ENCODE measurements around the gene XXYLT1.
A peak's percentile ranks its signal among the peaks of the same experiment; 100 is the strongest.

Gene XXYLT1

GRCh38 chr3:195195321-195196209, 75.4 kb downstream of the XXYLT1 start:
- Histone ChIP-seq H3K27ac (ENCODE audit: low read length, poor library complexity, severe bottlenecking) (peak overlapping the region; percentile 71), H3K9ac (ENCODE audit: low read length) (peak overlapping the region; percentile 81), H3K79me1 (replicated peaks; ENCODE audit: low read length, poor library complexity, severe bottlenecking) (peaks cover 13% of the 10 kb centered on the region), H3K9me3 (ENCODE audit: control insufficient read depth, low read length) (peaks cover 12% of the 10 kb centered on the region), H4K91ac (ENCODE audit: low read length) (peak overlapping the region; percentile 97), H3K36me3 (ENCODE audit: control insufficient read depth in 1 of 2, insufficient read depth in 2 of 2, low read depth in 1 of 2, low read length in 2 of 2) (peaks cover 0 to 10% of the 10 kb centered on the region in 2 experiments), H2AK5ac (ENCODE audit: low read length, severe bottlenecking) (peak overlapping the region; percentile 15), H2BK120ac (ENCODE audit: low read depth, low read length) (peak overlapping the region; percentile 71), H3K4me1 (ENCODE audit: control insufficient read depth, insufficient read depth, low read depth, low read length) (peaks cover 18% of the 10 kb centered on the region), H2BK15ac (ENCODE audit: low read depth, poor library complexity, severe bottlenecking) (peak overlapping the region; percentile 73), H2BK12ac (ENCODE audit: low read length in 2 of 2) (peak overlapping the region; percentile 88 to 93), H2AFZ (ENCODE audit: low read depth, low read length) (no peak overlapping the region), H3K18ac (ENCODE audit: low read depth in 1 of 2, low read length in 2 of 2) (peak overlapping the region; percentile 85 to 93), H3K4me2 (ENCODE audit: low read length, poor library complexity, severe bottlenecking) (peak overlapping the region; percentile 14), H2BK5ac (ENCODE audit: low read depth, low read length, poor library complexity, severe bottlenecking) (no peak overlapping the region), H3K4ac (ENCODE audit: low read depth in 1 of 2, low read length in 2 of 2) (peak overlapping the region; percentile 39 to 91), H4K8ac (ENCODE audit: low read length) (peak overlapping the region; percentile 87), H3K14ac (ENCODE audit: low read length in 2 of 2) (peak overlapping the region in 1 of 2 experiments; percentile 80), H3K23ac (ENCODE audit: low read length in 2 of 2) (peak overlapping the region in 1 of 2 experiments; percentile 68), H3K4me3 (ENCODE audit: insufficient read depth in 1 of 2, low read depth in 1 of 2, low read length in 2 of 2) (peak overlapping the region in 1 of 2 experiments; percentile 25), H3K27me3 (ENCODE audit: control insufficient read depth in 1 of 2, insufficient read depth in 1 of 2, low read length in 2 of 2) (no peaks in the 10 kb centered on the region)
- peak; percentile 40 for DNase-seq
- WGBS = 79% methylated on average over 14 of the region's 17 CpGs

GRCh38 chr3:195194559-195195206, 76.3 kb downstream of the XXYLT1 start:
- H3K27me3 ChIP-seq (ENCODE audit: control insufficient read depth in 1 of 2, insufficient read depth in 1 of 2, low read length in 2 of 2) = no peaks in the 10 kb centered on the region
- H2AK5ac ChIP-seq (ENCODE audit: low read length, severe bottlenecking) = no peak overlapping the region
- no peak overlapping the region for H2BK15ac ChIP-seq (ENCODE audit: low read depth, poor library complexity, severe bottlenecking)
- H3K14ac ChIP-seq (ENCODE audit: low read length in 2 of 2) = no peak overlapping the region
- no peak overlapping the region for H3K4me3 ChIP-seq (ENCODE audit: insufficient read depth in 1 of 2, low read depth in 1 of 2, low read length in 2 of 2)
- no peak overlapping the region for H2BK12ac ChIP-seq (ENCODE audit: low read length in 2 of 2)
- no peak overlapping the region for H4K91ac ChIP-seq (ENCODE audit: low read length)
- no peak overlapping the region for H2BK120ac ChIP-seq (ENCODE audit: low read depth, low read length)
- peaks cover 16% of the 10 kb centered on the region for H3K4me1 ChIP-seq (ENCODE audit: control insufficient read depth, insufficient read depth, low read depth, low read length)
- no peak overlapping the region for H3K23ac ChIP-seq (ENCODE audit: low read length in 2 of 2)
- H3K79me1 ChIP-seq (replicated peaks; ENCODE audit: low read length, poor library complexity, severe bottlenecking) = peaks cover 4% of the 10 kb centered on the region
- H2AFZ ChIP-seq (ENCODE audit: low read depth, low read length) = no peak overlapping the region
- peak; percentile 38 for DNase-seq
- H3K9ac ChIP-seq (ENCODE audit: low read length) = no peak overlapping the region
- H2BK5ac ChIP-seq (ENCODE audit: low read depth, low read length, poor library complexity, severe bottlenecking) = no peak overlapping the region
- peaks cover 0 to 5% of the 10 kb centered on the region in 2 experiments for H3K36me3 ChIP-seq (ENCODE audit: control insufficient read depth in 1 of 2, insufficient read depth in 2 of 2, low read depth in 1 of 2, low read length in 2 of 2)
- no peak overlapping the region for H3K27ac ChIP-seq (ENCODE audit: low read length, poor library complexity, severe bottlenecking)
- peaks cover 12% of the 10 kb centered on the region for H3K9me3 ChIP-seq (ENCODE audit: control insufficient read depth, low read length)
- no peak overlapping the region for H3K4me2 ChIP-seq (ENCODE audit: low read length, poor library complexity, severe bottlenecking)
- 61% methylated on average over 3 of the region's 8 CpGs for WGBS
- no peak overlapping the region for H4K8ac ChIP-seq (ENCODE audit: low read length)
- H3K4ac ChIP-seq (ENCODE audit: low read depth in 1 of 2, low read length in 2 of 2) = no peak overlapping the region
- no peak overlapping the region for H3K18ac ChIP-seq (ENCODE audit: low read depth in 1 of 2, low read length in 2 of 2)

- H3K9me3 ChIP-seq (ENCODE audit: control insufficient read depth, low read length) = peaks cover 12% of the 10 kb centered on the region
- H3K27ac ChIP-seq (ENCODE audit: low read length, poor library complexity, severe bottlenecking) = no peak overlapping the region
- peaks cover 0 to 2% of the 10 kb centered on the region in 2 experiments for H3K36me3 ChIP-seq (ENCODE audit: control insufficient read depth in 1 of 2, insufficient read depth in 2 of 2, low read depth in 1 of 2, low read length in 2 of 2)
- H2BK12ac ChIP-seq (ENCODE audit: low read length in 2 of 2) = no peak overlapping the region
- H2BK120ac ChIP-seq (ENCODE audit: low read depth, low read length) = no peak overlapping the region
- no peak overlapping the region for H4K91ac ChIP-seq (ENCODE audit: low read length)
- WGBS = no CpG with 5 or more reads among the region's 1 CpG
- no peak overlapping the region for H2BK5ac ChIP-seq (ENCODE audit: low read depth, low read length, poor library complexity, severe bottlenecking)
- no peaks in the 10 kb centered on the region for H3K27me3 ChIP-seq (ENCODE audit: control insufficient read depth in 1 of 2, insufficient read depth in 1 of 2, low read length in 2 of 2)
- no peak overlapping the region for H3K4ac ChIP-seq (ENCODE audit: low read depth in 1 of 2, low read length in 2 of 2)
- no peak overlapping the region for H2BK15ac ChIP-seq (ENCODE audit: low read depth, poor library complexity, severe bottlenecking)
- no peak overlapping the region for H3K9ac ChIP-seq (ENCODE audit: low read length)
- DNase-seq = no peak
- H3K23ac ChIP-seq (ENCODE audit: low read length in 2 of 2) = no peak overlapping the region
- H3K14ac ChIP-seq (ENCODE audit: low read length in 2 of 2) = no peak overlapping the region
- peaks cover 18% of the 10 kb centered on the region for H3K4me1 ChIP-seq (ENCODE audit: control insufficient read depth, insufficient read depth, low read depth, low read length)
- no peak overlapping the region for H3K4me2 ChIP-seq (ENCODE audit: low read length, poor library complexity, severe bottlenecking)
- H2AK5ac ChIP-seq (ENCODE audit: low read length, severe bottlenecking) = no peak overlapping the region
- peaks cover 2% of the 10 kb centered on the region for H3K79me1 ChIP-seq (replicated peaks; ENCODE audit: low read length, poor library complexity, severe bottlenecking)
- H3K18ac ChIP-seq (ENCODE audit: low read depth in 1 of 2, low read length in 2 of 2) = no peak overlapping the region
- H3K4me3 ChIP-seq (ENCODE audit: insufficient read depth in 1 of 2, low read depth in 1 of 2, low read length in 2 of 2) = no peak overlapping the region
- no peak overlapping the region for H4K8ac ChIP-seq (ENCODE audit: low read length)
- H2AFZ ChIP-seq (ENCODE audit: low read depth, low read length) = no peak overlapping the region
Observed at GRCh38 chr3:195191580-195191979, 79.4 kb downstream of the XXYLT1 start.

GRCh38 chr3:195189821-195190220, 81.1 kb downstream of the XXYLT1 start:
- Histone ChIP-seq H3K4ac (ENCODE audit: low read depth in 1 of 2, low read length in 2 of 2) (no peak overlapping the region), H2BK15ac (ENCODE audit: low read depth, poor library complexity, severe bottlenecking) (no peak overlapping the region), H3K27ac (ENCODE audit: low read length, poor library complexity, severe bottlenecking) (no peak overlapping the region), H3K14ac (ENCODE audit: low read length in 2 of 2) (no peak overlapping the region), H3K4me1 (ENCODE audit: control insufficient read depth, insufficient read depth, low read depth, low read length) (peaks cover 10% of the 10 kb centered on the region), H4K8ac (ENCODE audit: low read length) (no peak overlapping the region), H3K9ac (ENCODE audit: low read length) (no peak overlapping the region), H3K27me3 (ENCODE audit: control insufficient read depth in 1 of 2, insufficient read depth in 1 of 2, low read length in 2 of 2) (no peaks in the 10 kb centered on the region), H2BK120ac (ENCODE audit: low read depth, low read length) (no peak overlapping the region), H3K36me3 (ENCODE audit: control insufficient read depth in 1 of 2, insufficient read depth in 2 of 2, low read depth in 1 of 2, low read length in 2 of 2) (peaks cover 0 to 2% of the 10 kb centered on the region in 2 experiments), H3K9me3 (ENCODE audit: control insufficient read depth, low read length) (peaks cover 12% of the 10 kb centered on the region), H2BK12ac (ENCODE audit: low read length in 2 of 2) (no peak overlapping the region), H2AK5ac (ENCODE audit: low read length, severe bottlenecking) (no peak overlapping the region), H3K79me1 (replicated peaks; ENCODE audit: low read length, poor library complexity, severe bottlenecking) (peaks cover 10% of the 10 kb centered on the region), H3K4me2 (ENCODE audit: low read length, poor library complexity, severe bottlenecking) (no peak overlapping the region), H2AFZ (ENCODE audit: low read depth, low read length) (no peak overlapping the region), H4K91ac (ENCODE audit: low read length) (no peak overlapping the region), H3K4me3 (ENCODE audit: insufficient read depth in 1 of 2, low read depth in 1 of 2, low read length in 2 of 2) (no peak overlapping the region), H3K18ac (ENCODE audit: low read depth in 1 of 2, low read length in 2 of 2) (no peak overlapping the region), H3K23ac (ENCODE audit: low read length in 2 of 2) (no peak overlapping the region), H2BK5ac (ENCODE audit: low read depth, low read length, poor library complexity, severe bottlenecking) (no peak overlapping the region)
- DNase-seq = no peak
- no CpG with 5 or more reads among the region's 1 CpG for WGBS
